Neural cell (in vitro differentiated cells): ENCODE data around the gene VAMP5. TPM values are rescaled to one million over a fixed set of nuclear protein-coding genes. Genes with fewer than 3 reads are reported as not detected.

Source experiments
- H2AFZ ChIP-seq: fragments of 200-600, 300-800 bp; sonication (generic), shearing (Covaris generic); 2 replicates; pipeline ENCODE4 v1.6.0; 2014; ENCODE audit warnings: low read depth, mild to moderate bottlenecking, antibody characterized with exemption, low read length, moderate library complexity
- H3F3A ChIP-seq: fragments of 200-600 bp; shearing (Covaris generic); 2 replicates; pipeline ENCODE4 v1.6.1; 2016; ENCODE audit warnings: mild to moderate bottlenecking, moderate library complexity, mixed read lengths, antibody characterized with exemption, low read length; ENCODE audit not compliant: insufficient read depth, poor library complexity, severe bottlenecking
- H3K27ac ChIP-seq: fragments of 200-600, 300-800 bp; sonication (generic), shearing (Covaris generic); 2 replicates; pipeline ENCODE4 v1.5.1; 2014; ENCODE audit warnings: mild to moderate bottlenecking, low read length, moderate library complexity
- H3K27me3 ChIP-seq: fragments of 300-800, 200-600 bp; sonication (generic), shearing (Covaris generic); 2 replicates; pipeline ENCODE4 v1.6.0; 2014; ENCODE audit warnings: mild to moderate bottlenecking, low read depth, low read length, moderate library complexity; ENCODE audit not compliant: insufficient read depth
- H3K36me3 ChIP-seq: fragments of 300-800, 200-600 bp; sonication (generic), shearing (Covaris generic); 2 replicates; pipeline ENCODE4 v1.5.1; 2014; ENCODE audit warnings: mild to moderate bottlenecking, antibody characterized with exemption, low read length, moderate library complexity; ENCODE audit not compliant: insufficient read depth
- H3K4me2 ChIP-seq: fragments of 300-800, 200-600 bp; sonication (generic), shearing (Covaris generic); 2 replicates; pipeline ENCODE4 v1.6.0; 2014; ENCODE audit warnings: mild to moderate bottlenecking, low read length
- H3K4me3 ChIP-seq: fragments of 300-800, 200-600 bp; sonication (generic), shearing (Covaris generic); 2 replicates; pipeline ENCODE4 v1.5.1; 2014; ENCODE audit warnings: mild to moderate bottlenecking, low read length, moderate library complexity
- H3K79me2 ChIP-seq: fragments of 200-600 bp; shearing (Covaris generic); replicated peaks from 2 replicates; pipeline ENCODE4 v1.6.0; 2014; ENCODE audit warnings: mild to moderate bottlenecking, low read length, moderate library complexity; ENCODE audit not compliant: insufficient read depth
- H3K9ac ChIP-seq: fragments of 300-800, 200-600 bp; sonication (generic), shearing (Covaris generic); 2 replicates; pipeline ENCODE4 v1.6.1; 2016; ENCODE audit warnings: mild to moderate bottlenecking, low read length, mixed read lengths
- H3K9me2 ChIP-seq: fragments of 200-600 bp; shearing (Covaris generic); 2 replicates; pipeline ENCODE4 v1.6.1; 2016; ENCODE audit warnings: mild to moderate bottlenecking, low read length, mixed read lengths; ENCODE audit not compliant: insufficient read depth
- H3K9me3 ChIP-seq: fragments of 200-600, 300-800 bp; sonication (generic), shearing (Covaris generic); 2 replicates; pipeline ENCODE4 v1.6.1; 2016; ENCODE audit warnings: mild to moderate bottlenecking, mixed run types, low read length, moderate library complexity, mixed read lengths
- H4K20me1 ChIP-seq: fragments of 200-600 bp; shearing (Covaris generic); 2 replicates; pipeline ENCODE4 v1.6.1; 2016; ENCODE audit warnings: mild to moderate bottlenecking, mixed run types; ENCODE audit not compliant: insufficient read depth
- CTCF ChIP-seq: fragments of 450-650 bp; IDR thresholded peaks from 2 replicates; pipeline ENCODE4 v1.5.1; 2014; ENCODE audit warnings: antibody characterized with exemption, mild to moderate bottlenecking, moderate library complexity; ENCODE audit not compliant: poor library complexity, severe bottlenecking
- EP300 ChIP-seq: fragments of 450-650 bp; conservative IDR thresholded peaks from 2 replicates; pipeline ENCODE4 v1.6.1; 2014; ENCODE audit warnings: antibody characterized with exemption, mild to moderate bottlenecking, moderate library complexity; ENCODE audit not compliant: poor library complexity, severe bottlenecking
- EZH2 ChIP-seq: fragments of 200-600, 300-800 bp; shearing (Covaris generic), sonication (generic); IDR thresholded peaks from 2 replicates; pipeline ENCODE4 v1.6.1; 2014; ENCODE audit warnings: antibody characterized with exemption, low read length, borderline replicate concordance, mild to moderate bottlenecking; ENCODE audit not compliant: insufficient read depth, poor library complexity, severe bottlenecking
- MXI1 ChIP-seq: fragments of 450-650 bp; conservative IDR thresholded peaks from 2 replicates; pipeline ENCODE4 v1.6.1; 2014; ENCODE audit warnings: antibody characterized with exemption, mild to moderate bottlenecking; ENCODE audit not compliant: poor library complexity, severe bottlenecking
- POLR2AphosphoS5 ChIP-seq: IDR thresholded peaks from 2 replicates; pipeline ENCODE4 v1.6.1; 2012
- RAD21 ChIP-seq: fragments of 450-650 bp; conservative IDR thresholded peaks from 2 replicates; pipeline ENCODE4 v1.6.1; 2014; ENCODE audit warnings: antibody characterized with exemption, mild to moderate bottlenecking, moderate library complexity
- SMC3 ChIP-seq: fragments of 450-650 bp; conservative IDR thresholded peaks from 2 replicates; pipeline ENCODE4 v1.6.1; 2014; ENCODE audit warnings: antibody characterized with exemption, mild to moderate bottlenecking, moderate library complexity; ENCODE audit not compliant: poor library complexity
- TAF1 ChIP-seq: IDR thresholded peaks from 2 replicates; pipeline ENCODE4 v1.6.1; 2012; ENCODE audit warnings: low read depth
- polyA plus RNA-seq: library from polyadenylated mRNA; depleted of rRNA; stranded (reverse); fragments of >200 nt; gene quantifications from 2 replicates; pipeline ENCODE4 v1.2.3, GENCODE V29; 2014
- TF ChIP-seq, protein P1 (sequence below): IDR thresholded peaks from 2 replicates; pipeline ENCODE4 v1.6.1; 2012; ENCODE audit warnings: borderline replicate concordance

Gene VAMP5
- polyA plus RNA-seq, 1 donor from 2014 or later = not detected

DNA sequence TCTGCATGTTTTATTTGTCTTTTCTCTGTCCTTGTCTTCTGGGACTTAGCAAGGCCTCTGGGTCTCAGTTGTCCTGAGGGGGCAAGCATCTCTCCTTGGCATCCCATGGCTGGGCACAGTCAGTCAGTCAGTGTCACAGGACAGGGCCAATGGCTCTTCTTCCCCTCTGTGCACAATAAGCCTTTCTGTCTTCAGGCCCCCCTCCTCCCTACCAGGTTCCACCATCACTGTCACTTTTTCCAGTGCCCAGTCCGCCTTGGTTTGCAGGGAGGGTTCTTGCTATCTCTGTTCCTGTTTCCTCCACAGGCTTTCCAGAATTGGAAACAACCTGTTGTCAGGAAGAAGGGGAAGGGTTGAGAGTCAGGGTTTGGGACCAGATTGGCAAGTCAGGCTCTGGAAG lies 1.7 kb upstream of the VAMP5 start:
- H3K9me3 ChIP-seq = no peaks in the 10 kb centered on the region
- no peak overlapping the region for H3K27ac ChIP-seq
- H3K9ac ChIP-seq = no peak overlapping the region
- TF ChIP-seq, protein P1, sequence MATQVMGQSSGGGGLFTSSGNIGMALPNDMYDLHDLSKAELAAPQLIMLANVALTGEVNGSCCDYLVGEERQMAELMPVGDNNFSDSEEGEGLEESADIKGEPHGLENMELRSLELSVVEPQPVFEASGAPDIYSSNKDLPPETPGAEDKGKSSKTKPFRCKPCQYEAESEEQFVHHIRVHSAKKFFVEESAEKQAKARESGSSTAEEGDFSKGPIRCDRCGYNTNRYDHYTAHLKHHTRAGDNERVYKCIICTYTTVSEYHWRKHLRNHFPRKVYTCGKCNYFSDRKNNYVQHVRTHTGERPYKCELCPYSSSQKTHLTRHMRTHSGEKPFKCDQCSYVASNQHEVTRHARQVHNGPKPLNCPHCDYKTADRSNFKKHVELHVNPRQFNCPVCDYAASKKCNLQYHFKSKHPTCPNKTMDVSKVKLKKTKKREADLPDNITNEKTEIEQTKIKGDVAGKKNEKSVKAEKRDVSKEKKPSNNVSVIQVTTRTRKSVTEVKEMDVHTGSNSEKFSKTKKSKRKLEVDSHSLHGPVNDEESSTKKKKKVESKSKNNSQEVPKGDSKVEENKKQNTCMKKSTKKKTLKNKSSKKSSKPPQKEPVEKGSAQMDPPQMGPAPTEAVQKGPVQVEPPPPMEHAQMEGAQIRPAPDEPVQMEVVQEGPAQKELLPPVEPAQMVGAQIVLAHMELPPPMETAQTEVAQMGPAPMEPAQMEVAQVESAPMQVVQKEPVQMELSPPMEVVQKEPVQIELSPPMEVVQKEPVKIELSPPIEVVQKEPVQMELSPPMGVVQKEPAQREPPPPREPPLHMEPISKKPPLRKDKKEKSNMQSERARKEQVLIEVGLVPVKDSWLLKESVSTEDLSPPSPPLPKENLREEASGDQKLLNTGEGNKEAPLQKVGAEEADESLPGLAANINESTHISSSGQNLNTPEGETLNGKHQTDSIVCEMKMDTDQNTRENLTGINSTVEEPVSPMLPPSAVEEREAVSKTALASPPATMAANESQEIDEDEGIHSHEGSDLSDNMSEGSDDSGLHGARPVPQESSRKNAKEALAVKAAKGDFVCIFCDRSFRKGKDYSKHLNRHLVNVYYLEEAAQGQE = no peak
- TF ChIP-seq EP300 (no peak), MXI1 (no peak), RAD21 (no peak), SMC3 (no peak), EZH2 (no peak), CTCF (no peak), TAF1 (no peak), POLR2AphosphoS5 (no peak)
- peaks cover 42% of the 10 kb centered on the region for H3K27me3 ChIP-seq
- no peaks in the 10 kb centered on the region for H3K36me3 ChIP-seq
- no peaks in the 10 kb centered on the region for H3K9me2 ChIP-seq
- no peak overlapping the region for H3K4me3 ChIP-seq
- no peaks in the 10 kb centered on the region for H3K79me2 ChIP-seq
- H3F3A ChIP-seq = no peaks in the 10 kb centered on the region
- H4K20me1 ChIP-seq = no peaks in the 10 kb centered on the region
- no peak overlapping the region for H3K4me2 ChIP-seq
- no peak overlapping the region for H2AFZ ChIP-seq

GRCh38 chr2:85583667-85584353 lies 421 bp upstream of the VAMP5 start:
- no peak overlapping the region for H3K27ac ChIP-seq
- H3K4me2 ChIP-seq = no peak overlapping the region
- no peaks in the 10 kb centered on the region for H3K79me2 ChIP-seq
- no peaks in the 10 kb centered on the region for H3K9me3 ChIP-seq
- H2AFZ ChIP-seq = no peak overlapping the region
- no peaks in the 10 kb centered on the region for H3K36me3 ChIP-seq
- no peak overlapping the region for H3K4me3 ChIP-seq
- no peaks in the 10 kb centered on the region for H3F3A ChIP-seq
- no peaks in the 10 kb centered on the region for H4K20me1 ChIP-seq
- H3K9me2 ChIP-seq = no peaks in the 10 kb centered on the region
- no peak overlapping the region for H3K9ac ChIP-seq
- peaks cover 42% of the 10 kb centered on the region for H3K27me3 ChIP-seq
- TF ChIP-seq TAF1 = no peak
- no peak for TF ChIP-seq POLR2AphosphoS5
- TF ChIP-seq, protein P1 = no peak
- no peak for TF ChIP-seq MXI1
- TF ChIP-seq EP300 = no peak
- no peak for TF ChIP-seq EZH2
- TF ChIP-seq RAD21 = no peak
- TF ChIP-seq SMC3 = no peak
- TF ChIP-seq CTCF = no peak
